Measurements from ENCODE around the gene TAS2R41. TPM values are rescaled to one million over a fixed set of nuclear protein-coding genes. Genes with fewer than 3 reads are reported as not detected.

TAS2R41 gene
- total RNA-seq, 1 donor, result not detected

- Histone ChIP-seq H3K36me3 (ENCODE audit: insufficient read depth, low read length) (no peaks in the 10 kb centered on the region), H3K4me3 (ENCODE audit: insufficient read depth, low read length) (no peak overlapping the region), H3K27me3 (ENCODE audit: insufficient read depth, low read length) (peaks cover 42% of the 10 kb centered on the region), H3K79me2 (ENCODE audit: insufficient read depth, low read length) (no peaks in the 10 kb centered on the region), H3K27ac (ENCODE audit: low read depth, low read length) (no peak overlapping the region), H4K20me1 (ENCODE audit: insufficient read depth, low read length) (no peaks in the 10 kb centered on the region), H3K9me3 (ENCODE audit: low read depth, low read length) (no peaks in the 10 kb centered on the region), H3K4me2 (ENCODE audit: insufficient read depth, low read length) (no peak overlapping the region), H2AFZ (ENCODE audit: low read length) (no peak overlapping the region), H3K4me1 (ENCODE audit: insufficient read depth, low read length) (no peaks in the 10 kb centered on the region)
- TF ChIP-seq CTCF (IDR thresholded peaks at IDR 0.05; ENCODE audit: extremely low read depth, low read depth, low read length), result no peak
- DNase-seq (ENCODE audit: insufficient read length, low spot score, missing footprints), result no peak
Observed at GRCh38 chr7:143444785-143445184, 32.9 kb upstream of the TAS2R41 start.

- no peaks in the 10 kb centered on the region for H3K36me3 ChIP-seq (ENCODE audit: insufficient read depth, low read length)
- no peaks in the 10 kb centered on the region for H4K20me1 ChIP-seq (ENCODE audit: insufficient read depth, low read length)
- H3K27ac ChIP-seq (ENCODE audit: low read depth, low read length), result no peak overlapping the region
- no peak for DNase-seq (ENCODE audit: insufficient read length, low spot score, missing footprints)
- H3K4me1 ChIP-seq (ENCODE audit: insufficient read depth, low read length), result no peaks in the 10 kb centered on the region
- no peak overlapping the region for H3K4me3 ChIP-seq (ENCODE audit: insufficient read depth, low read length)
- H3K27me3 ChIP-seq (ENCODE audit: insufficient read depth, low read length), result peaks cover 30% of the 10 kb centered on the region
- no peak overlapping the region for H3K4me2 ChIP-seq (ENCODE audit: insufficient read depth, low read length)
- no peaks in the 10 kb centered on the region for H3K9me3 ChIP-seq (ENCODE audit: low read depth, low read length)
- no peaks in the 10 kb centered on the region for H3K79me2 ChIP-seq (ENCODE audit: insufficient read depth, low read length)
- no peak for TF ChIP-seq CTCF (IDR thresholded peaks at IDR 0.05; ENCODE audit: extremely low read depth, low read depth, low read length)
- peak overlapping the region; percentile 40 for H2AFZ ChIP-seq (ENCODE audit: low read length)
Observed at GRCh38 chr7:143447466-143447865, 30.2 kb upstream of the TAS2R41 start.

GRCh38 chr7:143448429-143448828 lies 29.2 kb upstream of the TAS2R41 start:
- no peak for TF ChIP-seq CTCF (IDR thresholded peaks at IDR 0.05; ENCODE audit: extremely low read depth, low read depth, low read length)
- Histone ChIP-seq H3K9me3 (ENCODE audit: low read depth, low read length) (no peaks in the 10 kb centered on the region), H3K36me3 (ENCODE audit: insufficient read depth, low read length) (no peaks in the 10 kb centered on the region), H3K27me3 (ENCODE audit: insufficient read depth, low read length) (peaks cover 30% of the 10 kb centered on the region), H3K4me2 (ENCODE audit: insufficient read depth, low read length) (no peak overlapping the region), H3K4me1 (ENCODE audit: insufficient read depth, low read length) (peaks cover 4% of the 10 kb centered on the region), H3K4me3 (ENCODE audit: insufficient read depth, low read length) (no peak overlapping the region), H3K79me2 (ENCODE audit: insufficient read depth, low read length) (no peaks in the 10 kb centered on the region), H4K20me1 (ENCODE audit: insufficient read depth, low read length) (no peaks in the 10 kb centered on the region), H2AFZ (ENCODE audit: low read length) (no peak overlapping the region), H3K27ac (ENCODE audit: low read depth, low read length) (no peak overlapping the region)
- DNase-seq (ENCODE audit: insufficient read length, low spot score, missing footprints), result no peak

- Histone ChIP-seq H3K27me3 (ENCODE audit: insufficient read depth, low read length) (peaks cover 23% of the 10 kb centered on the region), H3K79me2 (ENCODE audit: insufficient read depth, low read length) (no peaks in the 10 kb centered on the region), H4K20me1 (ENCODE audit: insufficient read depth, low read length) (no peaks in the 10 kb centered on the region), H3K4me2 (ENCODE audit: insufficient read depth, low read length) (no peak overlapping the region), H3K36me3 (ENCODE audit: insufficient read depth, low read length) (no peaks in the 10 kb centered on the region), H3K4me1 (ENCODE audit: insufficient read depth, low read length) (peaks cover 4% of the 10 kb centered on the region), H2AFZ (ENCODE audit: low read length) (no peak overlapping the region), H3K27ac (ENCODE audit: low read depth, low read length) (no peak overlapping the region), H3K4me3 (ENCODE audit: insufficient read depth, low read length) (no peak overlapping the region), H3K9me3 (ENCODE audit: low read depth, low read length) (no peaks in the 10 kb centered on the region)
- TF ChIP-seq CTCF (IDR thresholded peaks at IDR 0.05; ENCODE audit: extremely low read depth, low read depth, low read length), result no peak
- DNase-seq (ENCODE audit: insufficient read length, low spot score, missing footprints), result no peak
Observed at GRCh38 chr7:143449793-143450192, 27.9 kb upstream of the TAS2R41 start.
